Right cardiac atrium (tissue), 5 donors: ENCODE data around the gene CLEC11A. TPM values are rescaled to one million over a fixed set of nuclear protein-coding genes. Genes with fewer than 3 reads are reported as not detected.
"Not testable (repeated sequence)": the region's sequence is repeated elsewhere in the genome, so short reads cannot be mapped to it uniquely, and the experiment has no call there.

Experiments used
- ATAC-seq, 2 donors: fragments of 200-7000 bp; cut with Tn5 transposase; one replicate each; pipeline versions ENCODE4 v1.8.0 to v1.9.1; 2020; ENCODE audit warnings: moderate library complexity in 2 of 2, mild to moderate bottlenecking in 1 of 2
- DNase-seq, 3 donors: peaks; one replicate each; pipeline ENCODE4 v3.0.0-alpha.2; 2020
- H3K27ac ChIP-seq: one replicate; pipeline ENCODE4 v1.5.1; 2013; ENCODE audit warnings: mild to moderate bottlenecking, low read length, control low read depth, moderate library complexity
- H3K27me3 ChIP-seq: one replicate; pipeline ENCODE4 v1.6.1; 2013; ENCODE audit not compliant: control insufficient read depth, insufficient read depth
- H3K4me1 ChIP-seq: one replicate; pipeline ENCODE4 v1.6.1; 2013; ENCODE audit warnings: low read length; ENCODE audit not compliant: control insufficient read depth, insufficient read depth
- H3K4me3 ChIP-seq: one replicate; pipeline ENCODE4 v1.5.1; 2013; ENCODE audit warnings: low read length, control low read depth
- H3K9me3 ChIP-seq: one replicate; pipeline ENCODE4 v1.6.1; 2013; ENCODE audit warnings: low read length; ENCODE audit not compliant: control insufficient read depth
- WGBS: extraction: QIAGEN DNeasy Blood & Tissue Kit; methylation state at CpG from one replicate; pipeline ENCODE4 v1.1.7; 2013; 5-methylcytosine and 5-hydroxymethylcytosine counted together
- intact Hi-C, 4 donors: fragments of 100-400 bp; cut with DNase I; formaldehyde crosslinking; loops; one replicate each; pipeline versions ENCODE4 v1.11.0 to v1.14.0; 2022 to 2023
- polyA plus RNA-seq: library from polyadenylated mRNA; stranded (reverse); fragments of 200-250 nt; gene quantifications from one replicate; pipeline ENCODE4 v1.2.3, GENCODE V29; 2013
- total RNA-seq, 4 donors: library from RNA; stranded (reverse); fragmentation: NEBNext Ultra II Directional; extraction: Animal tissue kit (Norgen Biotek cat#: 25700); gene quantifications; one replicate each; pipeline ENCODE4 v1.2.1, GENCODE V29; 2021
- donor health status: healthy with polysubstance abuse.
- donor health status: DM: no; HTN: yes; CAD: no.
- donor health status: DM: no; HTN: no; CAD: no.
- donor health status: DM: no; HTN: yes; CAD: no; lungs with severe emphysema.
- donor health status: DM: yes; HTN: yes; CAD: no.

CLEC11A gene
- total and polyA plus RNA-seq, 5 donors: 5.5 to 10.2 (median 9.9) TPM

DNA sequence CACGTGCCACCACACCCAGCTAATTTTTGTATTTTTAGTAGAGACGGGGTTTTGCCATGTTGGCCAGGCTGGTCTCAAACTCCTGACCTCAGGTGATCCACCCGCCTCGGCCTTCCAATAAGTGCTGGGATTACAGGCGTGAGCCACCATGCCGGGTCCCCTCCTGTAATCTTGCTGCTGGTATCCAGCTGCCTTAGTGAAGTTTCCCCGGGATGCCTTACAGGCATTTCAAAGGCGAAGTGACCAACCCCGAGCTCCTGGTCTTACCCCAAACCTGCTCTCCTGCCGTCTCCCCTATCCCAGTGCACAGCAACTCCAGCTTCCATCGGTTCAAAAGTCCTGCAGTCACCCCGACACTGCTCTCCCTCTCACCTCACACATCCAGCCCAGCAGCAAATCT, 43.6 kb downstream of the CLEC11A start:
- H3K4me1 ChIP-seq, intact Hi-C loops, H3K9me3 ChIP-seq, ATAC-seq, H3K27ac ChIP-seq, DNase-seq, H3K27me3 ChIP-seq, H3K4me3 ChIP-seq: not testable (repeated sequence)
- WGBS: 71% methylated on average over 12 of the region's 12 CpGs

- H3K9me3 ChIP-seq, H3K27ac ChIP-seq, H3K4me3 ChIP-seq, ATAC-seq, H3K4me1 ChIP-seq, DNase-seq, intact Hi-C loops, H3K27me3 ChIP-seq: not testable (repeated sequence)
- 35% methylated on average over 5 of the region's 5 CpGs for WGBS
Observed at GRCh38 chr19:50767263-50767662, 44.1 kb downstream of the CLEC11A start.

DNA sequence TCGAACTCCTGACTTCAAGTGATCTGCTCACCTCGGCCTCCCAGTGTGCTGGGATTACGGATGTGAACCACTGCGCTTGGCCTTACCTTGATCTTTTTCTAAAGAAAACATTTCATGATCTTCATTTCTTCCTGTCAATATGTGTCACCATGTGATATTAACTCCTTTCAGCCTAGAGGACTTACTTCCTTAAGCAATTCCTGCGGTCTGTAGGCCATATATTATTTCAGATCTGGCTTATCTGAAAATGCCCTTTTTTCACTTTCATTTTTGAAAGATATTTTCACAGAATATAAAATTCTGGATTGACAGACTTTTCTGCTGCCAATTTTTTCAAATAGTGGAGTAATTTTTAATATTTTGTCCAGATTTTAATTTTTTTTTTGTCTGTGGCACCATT, 45.1 kb downstream of the CLEC11A start:
- H3K27ac ChIP-seq: no peak overlapping the region
- H3K4me3 ChIP-seq: no peak overlapping the region
- 59% methylated on average over 5 of the region's 5 CpGs for WGBS
- H3K9me3 ChIP-seq: no peaks in the 10 kb centered on the region
- no peaks in the 10 kb centered on the region for H3K27me3 ChIP-seq
- ATAC-seq: no peak
- DNase-seq: no peak
- no peaks in the 10 kb centered on the region for H3K4me1 ChIP-seq
- intact Hi-C loops: no loop called here

DNA sequence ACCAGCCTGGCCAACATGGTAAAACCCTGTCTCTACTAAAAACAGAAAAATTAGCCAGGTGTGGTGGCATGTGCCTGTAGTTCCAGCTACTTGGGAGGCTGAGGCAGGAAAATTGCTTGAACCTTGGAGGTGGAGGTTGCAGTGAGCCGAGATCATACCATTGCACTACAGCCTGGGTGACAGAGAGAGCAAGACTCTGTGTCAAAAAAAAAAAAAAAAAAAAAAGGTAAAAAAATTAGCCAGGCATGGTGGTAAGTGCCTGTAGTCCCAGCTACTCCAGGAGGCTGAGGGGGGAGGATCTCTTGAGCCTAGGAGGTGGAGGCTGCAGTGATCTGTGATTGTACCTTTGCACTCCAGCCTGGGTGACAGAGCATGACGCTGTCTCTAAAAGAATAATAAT, 47.0 kb downstream of the CLEC11A start, which contains the start of gene GPR32:
Gene GPR32 (plus strand): TSS at position 301 of the 400 bp plus-strand sequence. CDS start 137 bp downstream, outside the sequence.
- H3K27me3 ChIP-seq, intact Hi-C loops, ATAC-seq, H3K4me3 ChIP-seq, H3K27ac ChIP-seq, H3K9me3 ChIP-seq, DNase-seq, H3K4me1 ChIP-seq: not testable (repeated sequence)
- WGBS: 93% methylated on average over 2 of the region's 2 CpGs

DNA sequence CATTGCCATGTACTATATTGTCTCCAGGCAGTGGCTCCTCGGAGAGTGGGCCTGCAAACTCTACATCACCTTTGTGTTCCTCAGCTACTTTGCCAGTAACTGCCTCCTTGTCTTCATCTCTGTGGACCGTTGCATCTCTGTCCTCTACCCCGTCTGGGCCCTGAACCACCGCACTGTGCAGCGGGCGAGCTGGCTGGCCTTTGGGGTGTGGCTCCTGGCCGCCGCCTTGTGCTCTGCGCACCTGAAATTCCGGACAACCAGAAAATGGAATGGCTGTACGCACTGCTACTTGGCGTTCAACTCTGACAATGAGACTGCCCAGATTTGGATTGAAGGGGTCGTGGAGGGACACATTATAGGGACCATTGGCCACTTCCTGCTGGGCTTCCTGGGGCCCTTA, 47.7 kb downstream of the CLEC11A start:
- intact Hi-C loops: no loop called here
- no peak for ATAC-seq
- H3K4me3 ChIP-seq: no peak overlapping the region
- H3K9me3 ChIP-seq: no peaks in the 10 kb centered on the region
- no peaks in the 10 kb centered on the region for H3K4me1 ChIP-seq
- no peak overlapping the region for H3K27ac ChIP-seq
- 80% methylated on average over 13 of the region's 13 CpGs for WGBS
- no peak for DNase-seq
- no peaks in the 10 kb centered on the region for H3K27me3 ChIP-seq

DNA sequence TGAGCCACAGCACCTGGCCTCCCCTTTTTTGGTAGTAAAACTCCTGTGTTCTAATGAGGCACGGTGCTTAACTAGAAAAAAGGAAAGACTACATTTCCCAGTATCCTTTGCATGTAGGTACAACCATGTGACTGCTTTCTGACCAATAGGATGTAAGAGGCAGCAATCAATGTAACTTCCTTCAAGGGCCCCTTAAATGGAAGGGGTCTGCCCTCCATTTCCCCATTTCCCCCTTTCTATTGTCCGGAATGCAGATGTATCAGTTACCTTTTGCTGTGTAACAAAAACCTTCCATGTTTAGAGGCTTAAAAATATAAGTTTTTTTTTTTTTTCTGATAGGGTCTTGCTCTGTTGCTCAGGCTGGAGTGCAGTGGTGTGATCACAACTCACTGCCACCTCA, 49.3 kb downstream of the CLEC11A start:
- H3K27me3 ChIP-seq: no peaks in the 10 kb centered on the region
- intact Hi-C loops: no loop called here

DNA sequence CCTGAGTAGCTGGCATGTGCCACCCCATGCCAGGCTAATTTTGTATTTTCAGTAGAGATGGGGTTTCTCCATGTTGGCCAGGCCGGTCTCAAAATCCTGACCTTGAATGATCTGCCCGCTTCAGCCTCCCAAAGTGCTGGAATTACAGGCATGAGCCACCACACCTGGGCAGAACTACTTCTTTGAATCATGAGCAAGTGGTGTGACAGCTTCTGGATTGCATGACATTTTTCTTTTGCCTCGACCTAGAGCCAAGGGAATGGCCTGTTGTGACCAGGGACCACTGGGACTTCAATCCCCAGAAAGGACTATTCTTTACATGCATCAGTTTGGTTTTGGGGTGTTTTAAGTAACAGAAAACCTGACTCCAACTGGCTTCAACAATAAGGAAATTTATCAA, 49.7 kb downstream of the CLEC11A start:
- WGBS: 85% methylated on average over 3 of the region's 3 CpGs
- H3K4me3 ChIP-seq, H3K27me3 ChIP-seq, ATAC-seq, intact Hi-C loops, H3K27ac ChIP-seq, H3K9me3 ChIP-seq, H3K4me1 ChIP-seq, DNase-seq: not testable (repeated sequence)

More for the DNA sequence above, 49.3 kb downstream of the CLEC11A start:
- DNase-seq (no peak), ATAC-seq (no peak)
- 40% methylated on average over 2 of the region's 2 CpGs for WGBS
- H3K9me3 ChIP-seq: no peaks in the 10 kb centered on the region
- no peaks in the 10 kb centered on the region for H3K4me1 ChIP-seq
- no peak overlapping the region for H3K4me3 ChIP-seq
- no peak overlapping the region for H3K27ac ChIP-seq

DNA sequence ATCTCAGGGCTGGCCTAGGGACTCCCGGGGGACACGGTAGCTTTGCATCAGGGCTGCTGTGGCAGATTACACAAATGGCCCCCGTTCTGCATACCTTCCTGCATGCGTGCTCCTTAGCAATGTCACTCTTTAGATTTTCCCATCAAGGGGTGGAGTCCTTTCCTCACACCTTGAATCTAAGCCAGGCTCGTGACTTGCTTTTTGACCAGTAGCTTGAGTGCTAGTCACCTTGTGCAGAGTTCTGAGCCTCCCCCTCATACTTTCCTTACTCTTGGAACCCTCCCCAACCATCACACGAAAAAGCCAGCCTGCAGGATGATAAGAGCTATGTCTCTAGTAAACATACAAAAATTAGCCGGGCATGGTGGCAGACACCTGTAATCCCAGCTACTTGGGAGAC, 50.3 kb downstream of the CLEC11A start:
- H3K4me3 ChIP-seq, DNase-seq, intact Hi-C loops, H3K27me3 ChIP-seq, H3K27ac ChIP-seq, H3K9me3 ChIP-seq, ATAC-seq, H3K4me1 ChIP-seq: not testable (repeated sequence)
- 49% methylated on average over 7 of the region's 7 CpGs for WGBS

Other genes with a start within 250 kb of the CLEC11A start
- gene EMC10, start 246.9 kb upstream of the CLEC11A start, total RNA-seq: 100 to 1,000 TPM in 3 of 4 donors, 10 to 100 TPM in 1; 98.5 to 118 (median 104) TPM
- 134 TPM for gene EMC10, start 246.9 kb upstream of the CLEC11A start, polyA plus RNA-seq
- gene GARIN5A, start 246.5 kb upstream of the CLEC11A start, total RNA-seq: 1 to 10 TPM in 3 of 4 donors, under 1 TPM in 1; 0.86 to 2.3 (median 1.9) TPM
- gene GARIN5A, start 246.5 kb upstream of the CLEC11A start, polyA plus RNA-seq: 3.0 TPM
- gene JOSD2, start 212.2 kb upstream of the CLEC11A start, total RNA-seq: 10 to 100 TPM; 24.2 to 40.5 (median 39.5) TPM
- 55.2 TPM for gene JOSD2, start 212.2 kb upstream of the CLEC11A start, polyA plus RNA-seq
- gene ASPDH, start 209.5 kb upstream of the CLEC11A start, total RNA-seq: not detected
- gene ASPDH, start 209.5 kb upstream of the CLEC11A start, polyA plus RNA-seq: not detected
- 1 to 10 TPM; 1.2 to 3.2 (median 2.0) TPM for gene LRRC4B, start 154.9 kb upstream of the CLEC11A start, total RNA-seq
- 1.6 TPM for gene LRRC4B, start 154.9 kb upstream of the CLEC11A start, polyA plus RNA-seq
- gene SYT3, start 83.5 kb upstream of the CLEC11A start, total RNA-seq: 1 to 10 TPM in 1 of 4 donors, under 1 TPM in 3; 0.43 to 1.0 (median 0.67) TPM
- 0.25 TPM for gene SYT3, start 83.5 kb upstream of the CLEC11A start, polyA plus RNA-seq
- gene C19orf81, start 73.9 kb upstream of the CLEC11A start, total RNA-seq: 1 to 10 TPM in 2 of 4 donors, not detected in 2; 1.5 TPM
- gene C19orf81, start 73.9 kb upstream of the CLEC11A start, polyA plus RNA-seq: 0.52 TPM
- 1 to 10 TPM in 1 of 4 donors, under 1 TPM in 3; 0.09 to 1.2 (median 0.44) TPM for gene SHANK1, start 3.6 kb upstream of the CLEC11A start, total RNA-seq
- 1.9 TPM for gene SHANK1, start 3.6 kb upstream of the CLEC11A start, polyA plus RNA-seq
- gene GPR32, start 47.1 kb downstream of the CLEC11A start, total RNA-seq: not detected
- not detected for gene GPR32, start 47.1 kb downstream of the CLEC11A start, polyA plus RNA-seq
- gene ACP4, start 67.1 kb downstream of the CLEC11A start, total RNA-seq: not detected
- gene ACP4, start 67.1 kb downstream of the CLEC11A start, polyA plus RNA-seq: not detected
- gene KLK1, start 100.4 kb downstream of the CLEC11A start, total RNA-seq: under 1 TPM in 2 of 4 donors, not detected in 2; 0.54 to 0.82 TPM
- gene KLK1, start 100.4 kb downstream of the CLEC11A start, polyA plus RNA-seq: 0.18 TPM
- gene KLK15, start 110.2 kb downstream of the CLEC11A start, total RNA-seq: not detected
- not detected for gene KLK15, start 110.2 kb downstream of the CLEC11A start, polyA plus RNA-seq
- gene KLK3, start 131.6 kb downstream of the CLEC11A start, total RNA-seq: not detected
- gene KLK3, start 131.6 kb downstream of the CLEC11A start, polyA plus RNA-seq: not detected
- not detected for gene KLK2, start 150.1 kb downstream of the CLEC11A start, total RNA-seq
- gene KLK2, start 150.1 kb downstream of the CLEC11A start, polyA plus RNA-seq: not detected
- gene KLK4, start 188.0 kb downstream of the CLEC11A start, total RNA-seq: not detected
- not detected for gene KLK4, start 188.0 kb downstream of the CLEC11A start, polyA plus RNA-seq
- gene KLK5, start 229.7 kb downstream of the CLEC11A start, total RNA-seq: not detected
- gene KLK5, start 229.7 kb downstream of the CLEC11A start, polyA plus RNA-seq: not detected
- gene KLK6, start 246.2 kb downstream of the CLEC11A start, total RNA-seq: not detected
- gene KLK6, start 246.2 kb downstream of the CLEC11A start, polyA plus RNA-seq: not detected